Measurements from ENCODE around the gene RCN1.

- TF ChIP-seq CTCF (IDR thresholded peaks at IDR 0.05; ENCODE audit: extremely low read depth in 1 of 2, insufficient read depth in 1 of 2, low read depth in 1 of 2, low read length in 2 of 2) (no peak), POLR2AphosphoS5 (IDR thresholded peaks at IDR 0.05; ENCODE audit: insufficient read depth, low read depth, low read length) (no peak), MYC (IDR thresholded peaks at IDR 0.05; ENCODE audit: low read depth, low read length) (no peak), POLR2A (IDR thresholded peaks at IDR 0.05; ENCODE audit: low read depth, low read length) (no peak), MAX (IDR thresholded peaks at IDR 0.05; ENCODE audit: insufficient read depth, insufficient read length) (no peak), EZH2 (IDR thresholded peaks at IDR 0.05; ENCODE audit: borderline replicate concordance, low read depth, low read length, severe bottlenecking) (no peak), FOS (IDR thresholded peaks at IDR 0.05; ENCODE audit: borderline replicate concordance, insufficient read depth, low read length) (no peak), GATA2 (IDR thresholded peaks at IDR 0.05; ENCODE audit: insufficient read depth, insufficient read length, low read depth, low read length) (no peak)
Measured at GRCh38 chr11:32098142-32098903, 7.4 kb downstream of the RCN1 start.
